GM23248 (cell line): ENCODE data around the gene ZNF710. TPM values are rescaled to one million over a fixed set of nuclear protein-coding genes. Genes with fewer than 3 reads are reported as not detected.

Source experiments
- DNase-seq: peaks from one replicate; pipeline ENCODE4 v3.0.0-alpha.2; 2015
- H2AFZ ChIP-seq: fragments of 200-600 bp; sonication (generic); 2 replicates; pipeline ENCODE4 v1.6.1; 2016; ENCODE audit warnings: antibody characterized with exemption
- H3F3A ChIP-seq: fragments of 200-600 bp; sonication (generic); 2 replicates; pipeline ENCODE4 v1.6.1; 2016; ENCODE audit warnings: mild to moderate bottlenecking, antibody characterized with exemption, mixed run types; ENCODE audit not compliant: insufficient read depth
- H3K27ac ChIP-seq: fragments of 200-600 bp; sonication (generic); 2 replicates; pipeline ENCODE4 v1.5.1; 2016; ENCODE audit warnings: mild to moderate bottlenecking
- H3K27me3 ChIP-seq: fragments of 200-600 bp; sonication (generic); replicated peaks from 2 replicates; pipeline ENCODE4 v1.6.1; 2016; ENCODE audit warnings: mild to moderate bottlenecking; ENCODE audit not compliant: insufficient read depth
- H3K36me3 ChIP-seq: fragments of 200-600 bp; sonication (generic); 2 replicates; pipeline ENCODE4 v1.6.1; 2016; ENCODE audit warnings: low read depth, mild to moderate bottlenecking
- H3K4me1 ChIP-seq: fragments of 200-600 bp; sonication (generic); 2 replicates; pipeline ENCODE4 v1.6.1; 2016; ENCODE audit warnings: mild to moderate bottlenecking; ENCODE audit not compliant: insufficient read depth
- H3K4me2 ChIP-seq: fragments of 200-600 bp; sonication (generic); one replicate; pipeline ENCODE4 v1.6.1; 2016; ENCODE audit warnings: mild to moderate bottlenecking; ENCODE audit not compliant: unreplicated experiment
- H3K4me3 ChIP-seq: fragments of 200-600 bp; sonication (generic); 2 replicates; pipeline ENCODE4 v1.5.1; 2016; ENCODE audit warnings: mild to moderate bottlenecking
- H3K79me2 ChIP-seq: fragments of 200-600 bp; sonication (generic); 2 replicates; pipeline ENCODE4 v1.6.1; 2016; ENCODE audit warnings: mild to moderate bottlenecking; ENCODE audit not compliant: insufficient read depth
- H3K9ac ChIP-seq: fragments of 200-600 bp; sonication (generic); 2 replicates; pipeline ENCODE4 v1.6.1; 2016; ENCODE audit warnings: mild to moderate bottlenecking
- H3K9me2 ChIP-seq: fragments of 200-600 bp; sonication (generic); 2 replicates; pipeline ENCODE4 v1.6.1; 2016; ENCODE audit warnings: mixed run types, mild to moderate bottlenecking, moderate library complexity; ENCODE audit not compliant: insufficient read depth
- H3K9me3 ChIP-seq: fragments of 200-600 bp; sonication (generic); one replicate; pipeline ENCODE4 v1.6.1; 2017; ENCODE audit warnings: low read depth
- H4K20me1 ChIP-seq: fragments of 200-600 bp; sonication (generic); 2 replicates; pipeline ENCODE4 v1.6.0; 2016; ENCODE audit not compliant: insufficient read depth
- EZH2 ChIP-seq: fragments of 200-600 bp; sonication (generic); IDR thresholded peaks from 2 replicates; pipeline ENCODE4 v1.6.1; 2018; ENCODE audit warnings: antibody characterized with exemption, mild to moderate bottlenecking; ENCODE audit not compliant: insufficient read depth, poor library complexity, severe bottlenecking
- EZH2phosphoT487 ChIP-seq: fragments of 200-600 bp; sonication (generic); IDR thresholded peaks from 2 replicates; pipeline ENCODE4 v1.6.1; 2018; ENCODE audit warnings: antibody characterized with exemption, moderate library complexity, mild to moderate bottlenecking, low read depth; ENCODE audit not compliant: insufficient read depth
- WGBS, 2 experiments: methylation state at CpG; one replicate each; pipeline ENCODE4 v1.1.6; 2015 to 2017; ENCODE audit warnings: low lambda C conversion rate in 2 of 2, low coverage in 1 of 2; ENCODE audit errors: missing lambda C conversion rate in 2 of 2; 5-methylcytosine and 5-hydroxymethylcytosine counted together
- in situ Hi-C: fragments of 300-500 bp; cut with MboI; formaldehyde crosslinking; loops from 2 replicates; pipeline ENCODE4 v1.15.0; 2020
- polyA plus RNA-seq: library from polyadenylated mRNA; unstranded; fragments of >200 nt; fragmentation: Nextera tagmentation; extraction: Ambion mirVana; gene quantifications from 2 replicates; pipeline ENCODE4 v1.2.1, GENCODE V29; 2016
- total RNA-seq: library from RNA; depleted of rRNA; stranded (reverse); fragments of >200 nt; shearing (Covaris generic); gene quantifications from 2 replicates; pipeline ENCODE4 v1.2.3, GENCODE V29; 2014

Gene ZNF710
- total and polyA plus RNA-seq, 2 experiments from 2014 or later: 2.9 to 12.0 TPM

DNA sequence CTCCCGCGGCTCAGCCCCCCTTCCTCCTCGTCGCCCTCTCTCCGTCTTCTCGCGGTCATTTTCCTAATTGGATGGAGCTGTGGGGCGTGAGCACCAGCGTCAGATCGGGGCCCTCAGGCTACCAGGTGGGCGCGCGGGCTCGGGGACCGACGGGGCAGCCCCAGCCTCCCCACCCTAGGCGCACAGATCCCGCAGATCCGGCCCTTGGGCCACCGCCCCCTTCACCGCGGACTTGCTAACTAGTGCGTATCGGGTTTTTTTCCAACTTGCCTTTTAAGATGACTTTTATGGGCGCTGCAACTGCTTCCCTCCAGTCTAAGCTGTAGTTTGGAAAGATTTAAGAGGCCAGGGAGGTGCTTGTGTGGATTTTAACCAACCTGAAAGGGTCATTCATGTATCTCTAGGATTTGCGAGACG, 1.3 kb downstream of the ZNF710 start:
- TF ChIP-seq EZH2phosphoT487 (no peak), EZH2 (no peak)
- H3K9ac ChIP-seq: peak overlapping the region; percentile 87

DNA sequence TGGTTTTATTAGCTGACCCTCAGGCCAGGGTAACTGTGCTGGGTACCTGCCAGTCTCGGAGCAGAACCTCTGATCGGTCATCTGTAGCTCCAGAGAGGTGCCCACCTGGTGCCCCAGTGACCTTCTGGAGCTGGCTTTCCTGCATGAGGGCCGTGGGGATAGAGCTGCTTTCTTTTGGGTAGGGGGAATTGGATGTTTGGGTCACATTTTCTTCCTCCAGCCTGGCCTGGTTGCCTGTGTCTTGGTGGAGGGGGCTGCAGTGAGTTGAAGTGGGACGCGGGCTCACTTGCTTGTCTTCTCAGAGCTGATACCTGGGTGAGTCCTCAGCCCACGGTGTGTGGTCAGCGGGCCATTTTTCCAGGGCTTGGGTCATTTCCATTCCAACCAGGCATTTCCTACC, 2.6 kb downstream of the ZNF710 start:
- peak overlapping the region; percentile 36; the same call in 1 of the 2 replicates for H3K4me3 ChIP-seq
- in situ Hi-C loops: no loop called here
- no peaks in the 10 kb centered on the region for H3K27me3 ChIP-seq
- no peaks in the 10 kb centered on the region for H3K9me3 ChIP-seq
- peaks cover 54% of the 10 kb centered on the region for H3F3A ChIP-seq
- peak overlapping the region; percentile 97 for H3K27ac ChIP-seq
- peak overlapping the region; percentile 66 for H3K4me2 ChIP-seq
- no peaks in the 10 kb centered on the region for H4K20me1 ChIP-seq
- H3K4me1 ChIP-seq: peaks cover 44% of the 10 kb centered on the region
- no peaks in the 10 kb centered on the region for H3K36me3 ChIP-seq
- TF ChIP-seq EZH2phosphoT487 (no peak), EZH2 (no peak)
- peaks cover 52% of the 10 kb centered on the region for H3K79me2 ChIP-seq
- peak overlapping the region; percentile 81 for H3K9ac ChIP-seq
- 93 to 98% methylated on average over 7 of the region's 7 CpGs for WGBS, 2 experiments
- H3K9me2 ChIP-seq: no peaks in the 10 kb centered on the region
- no peak overlapping the region for H2AFZ ChIP-seq
- no peak for DNase-seq

More for the DNA sequence above, 1.3 kb downstream of the ZNF710 start:
- peak; percentile 70 for DNase-seq
- Histone ChIP-seq H3K9me3 (no peaks in the 10 kb centered on the region), H4K20me1 (no peaks in the 10 kb centered on the region), H3K36me3 (no peaks in the 10 kb centered on the region), H3K27me3 (no peaks in the 10 kb centered on the region), H2AFZ (peak overlapping the region; percentile 81), H3K79me2 (peaks cover 39% of the 10 kb centered on the region), H3K4me3 (peak overlapping the region; percentile 84), H3K4me2 (peak overlapping the region; percentile 93), H3K9me2 (no peaks in the 10 kb centered on the region), H3K27ac (peak overlapping the region; percentile 97), H3K4me1 (peaks cover 50% of the 10 kb centered on the region), H3F3A (peaks cover 54% of the 10 kb centered on the region)
- in situ Hi-C loops: no loop called here
- WGBS, 2 experiments: 2% methylated on average over 22 to 27 of the region's 27 CpGs

- in situ Hi-C loops: no loop called here
- Histone ChIP-seq H2AFZ (peak overlapping the region; percentile 40; the same call in 1 of the 2 replicates), H3K4me3 (peak overlapping the region; percentile 36), H3F3A (peaks cover 49% of the 10 kb centered on the region), H3K9me3 (no peaks in the 10 kb centered on the region), H3K4me1 (peaks cover 40% of the 10 kb centered on the region), H3K4me2 (peak overlapping the region; percentile 66), H4K20me1 (no peaks in the 10 kb centered on the region), H3K27ac (peak overlapping the region; percentile 97), H3K79me2 (peaks cover 57% of the 10 kb centered on the region), H3K9ac (peak overlapping the region; percentile 81), H3K27me3 (no peaks in the 10 kb centered on the region), H3K9me2 (no peaks in the 10 kb centered on the region), H3K36me3 (no peaks in the 10 kb centered on the region)
- 8 to 12% methylated on average over 5 of the region's 5 CpGs for WGBS, 2 experiments
- TF ChIP-seq EZH2 (no peak), EZH2phosphoT487 (no peak)
- peak; percentile 71 for DNase-seq
These were observed 3.1 kb downstream of the ZNF710 start for GRCh38 chr15:90004252-90004651.

- Histone ChIP-seq H3K9me2 (no peaks in the 10 kb centered on the region), H3K4me2 (peak overlapping the region; percentile 75), H3K9ac (peak overlapping the region; percentile 81), H3K79me2 (peaks cover 61% of the 10 kb centered on the region), H4K20me1 (no peaks in the 10 kb centered on the region), H2AFZ (peak overlapping the region; percentile 40; the same call in 1 of the 2 replicates), H3K36me3 (no peaks in the 10 kb centered on the region), H3K27ac (peak overlapping the region; percentile 97), H3K9me3 (no peaks in the 10 kb centered on the region), H3K4me3 (peak overlapping the region; percentile 37), H3K27me3 (no peaks in the 10 kb centered on the region), H3K4me1 (peaks cover 40% of the 10 kb centered on the region), H3F3A (peaks cover 48% of the 10 kb centered on the region)
- no peak for TF ChIP-seq EZH2
- TF ChIP-seq EZH2phosphoT487: no peak
- 1% methylated on average over 8 of the region's 8 CpGs for WGBS, 2 experiments
- in situ Hi-C loops: no loop called here
- DNase-seq: peak; percentile 99
These were observed 3.5 kb downstream of the ZNF710 start for GRCh38 chr15:90004671-90005070.
